ENCODE data around the gene CARD14.
"Not testable (repeated sequence)": the region's sequence is repeated elsewhere in the genome, so short reads cannot be mapped to it uniquely, and the experiment has no call there.

Gene CARD14

GRCh38 chr17:80191865-80192661, 22.2 kb downstream of the CARD14 start:
- Histone ChIP-seq H4K20me1 (no peaks in the 10 kb centered on the region), H3K9me3 (no peaks in the 10 kb centered on the region), H3K4me2 (peak overlapping the region; percentile 68), H3K4me1 (peaks cover 36% of the 10 kb centered on the region), H3K36me3 (no peaks in the 10 kb centered on the region), H3K27ac (no peak overlapping the region), H3K9ac (no peak overlapping the region), H3K27me3 (peaks cover 15% of the 10 kb centered on the region), H3K4me3 (no peak overlapping the region)
- TF ChIP-seq Cebpa-rat (IDR thresholded peaks at IDR 0.05): no peak

GRCh38 chr17:80195141-80195540, 25.3 kb downstream of the CARD14 start:
- Histone ChIP-seq H3K4me2 (no peak overlapping the region), H3K27me3 (peaks cover 3% of the 10 kb centered on the region), H3K4me3 (no peak overlapping the region), H4K20me1 (no peaks in the 10 kb centered on the region), H3K36me3 (no peaks in the 10 kb centered on the region), H3K9me3 (no peaks in the 10 kb centered on the region), H3K4me1 (peaks cover 14% of the 10 kb centered on the region), H3K9ac (no peak overlapping the region), H3K27ac (no peak overlapping the region)
- TF ChIP-seq Cebpa-rat (IDR thresholded peaks at IDR 0.05): no peak

DNA sequence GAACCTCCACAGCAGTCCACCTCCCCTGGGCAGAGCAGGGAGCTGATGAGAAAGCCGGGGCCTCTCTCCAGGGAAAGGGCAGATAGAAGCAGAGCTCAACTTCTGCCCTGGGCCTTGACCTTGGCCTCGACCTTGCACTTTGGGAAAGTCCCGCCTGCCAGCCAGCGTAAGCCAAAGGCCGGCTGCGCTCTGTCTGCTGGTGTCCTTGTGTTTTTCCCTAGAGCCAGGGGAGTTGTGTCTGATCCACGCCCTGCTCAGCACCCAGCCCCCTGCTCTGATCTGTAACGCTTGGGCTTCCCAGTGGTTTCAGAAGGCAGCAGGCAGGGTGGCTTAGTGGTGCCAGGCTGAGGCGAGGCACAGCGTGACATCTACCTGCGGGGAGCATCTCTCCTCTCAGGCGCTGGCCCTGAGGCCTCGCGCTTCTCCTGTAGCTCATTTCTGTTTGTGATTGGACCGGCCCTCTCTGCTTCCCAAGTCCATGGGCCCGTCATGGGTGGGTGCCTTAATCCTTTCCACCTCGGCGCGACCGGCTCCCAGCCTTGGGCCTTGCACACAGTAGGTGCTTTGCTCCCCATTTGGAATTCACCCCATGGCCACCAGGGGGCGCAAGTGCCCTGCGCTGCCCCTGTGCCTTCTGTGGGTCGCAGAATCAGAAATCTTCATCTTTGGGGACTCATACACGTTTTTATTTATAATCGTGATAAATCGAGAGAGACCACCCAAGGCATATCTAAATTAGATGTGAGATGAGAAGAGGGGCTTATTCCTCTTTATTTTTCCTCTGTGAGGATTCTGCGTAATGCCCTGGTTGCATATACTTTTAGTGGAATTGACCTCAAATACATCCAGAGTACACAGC, 26.1 kb downstream of the CARD14 start:
- Histone ChIP-seq H3K9ac (no peak overlapping the region), H3K36me3 (no peaks in the 10 kb centered on the region), H4K20me1 (no peaks in the 10 kb centered on the region), H3K4me1 (peaks cover 14% of the 10 kb centered on the region), H3K27me3 (peaks cover 3% of the 10 kb centered on the region), H3K9me3 (no peaks in the 10 kb centered on the region), H3K4me2 (no peak overlapping the region), H3K27ac (no peak overlapping the region), H3K4me3 (no peak overlapping the region)
- TF ChIP-seq Cebpa-rat (IDR thresholded peaks at IDR 0.05): no peak

GRCh38 chr17:80196652-80197051, 26.8 kb downstream of the CARD14 start:
- Histone ChIP-seq H3K36me3 (no peaks in the 10 kb centered on the region), H3K9ac (no peak overlapping the region), H3K4me1 (peaks cover 8% of the 10 kb centered on the region), H3K27ac (no peak overlapping the region), H4K20me1 (no peaks in the 10 kb centered on the region), H3K4me2 (no peak overlapping the region), H3K4me3 (no peak overlapping the region), H3K27me3 (no peaks in the 10 kb centered on the region; the same call in 1 of the 2 replicates), H3K9me3 (no peaks in the 10 kb centered on the region)
- no peak for TF ChIP-seq Cebpa-rat (IDR thresholded peaks at IDR 0.05)

DNA sequence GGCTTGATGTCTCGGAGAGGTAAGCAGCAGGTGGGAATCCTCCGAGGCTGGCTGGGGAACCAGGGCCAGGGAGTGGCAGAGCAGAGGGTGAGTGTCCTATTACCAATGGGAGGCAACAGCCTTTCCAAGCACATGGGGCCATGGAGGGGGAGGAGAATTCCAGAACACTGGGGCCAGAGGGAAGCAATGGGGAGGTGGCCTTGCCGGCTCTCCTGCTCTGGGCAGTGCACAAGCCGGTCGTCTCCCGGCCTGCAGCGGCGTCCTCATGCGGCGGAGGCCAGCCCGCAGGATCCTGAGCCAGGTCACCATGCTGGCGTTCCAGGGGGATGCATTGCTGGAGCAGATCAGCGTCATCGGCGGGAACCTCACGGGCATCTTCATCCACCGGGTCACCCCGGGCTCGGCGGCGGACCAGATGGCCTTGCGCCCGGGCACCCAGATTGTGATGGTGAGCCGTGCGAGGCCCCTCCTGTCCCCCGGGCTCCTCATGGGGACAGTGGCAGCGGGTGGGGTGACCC, 28.4 kb downstream of the CARD14 start:
- H3K4me3 ChIP-seq: no peak overlapping the region
- H3K27me3 ChIP-seq: no peaks in the 10 kb centered on the region
- no peaks in the 10 kb centered on the region for H4K20me1 ChIP-seq
- H3K9me3 ChIP-seq: no peaks in the 10 kb centered on the region
- no peaks in the 10 kb centered on the region for H3K36me3 ChIP-seq
- H3K4me1 ChIP-seq: no peaks in the 10 kb centered on the region
- no peak overlapping the region for H3K9ac ChIP-seq
- no peak overlapping the region for H3K27ac ChIP-seq
- H3K4me2 ChIP-seq: no peak overlapping the region
- TF ChIP-seq Cebpa-rat (IDR thresholded peaks at IDR 0.05): no peak

- H3K4me3 ChIP-seq, H4K20me1 ChIP-seq, H3K4me2 ChIP-seq, H3K4me1 ChIP-seq, H3K9ac ChIP-seq, H3K36me3 ChIP-seq, H3K27me3 ChIP-seq, H3K27ac ChIP-seq, H3K9me3 ChIP-seq: not testable (repeated sequence)
These were observed 29.5 kb downstream of the CARD14 start for GRCh38 chr17:80199295-80199694.

DNA sequence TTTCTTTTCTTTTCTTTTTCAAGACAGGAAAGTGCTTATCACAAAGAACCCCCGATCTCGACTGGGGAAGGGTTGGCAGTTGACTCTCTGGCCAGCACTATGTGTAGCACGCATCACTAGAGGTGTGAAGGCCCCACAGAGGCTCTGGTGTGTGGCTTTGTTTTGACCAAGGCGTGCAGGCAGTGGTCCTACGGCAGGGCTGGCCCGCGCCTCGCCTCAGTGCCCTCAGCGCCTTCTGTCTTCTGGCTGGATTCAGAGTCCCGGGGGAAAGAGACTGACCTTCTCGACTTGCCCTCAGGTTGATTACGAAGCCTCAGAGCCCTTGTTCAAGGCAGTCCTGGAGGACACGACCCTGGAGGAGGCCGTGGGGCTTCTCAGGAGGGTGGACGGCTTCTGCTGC, 31.6 kb downstream of the CARD14 start:
- Histone ChIP-seq H3K4me3 (no peak overlapping the region), H3K27me3 (no peaks in the 10 kb centered on the region), H4K20me1 (no peaks in the 10 kb centered on the region), H3K4me1 (0 out of 2 replicates have a peak, but pooled peaks cover 9% of the 10 kb centered on the region), H3K27ac (no peak overlapping the region), H3K9me3 (no peaks in the 10 kb centered on the region), H3K36me3 (no peaks in the 10 kb centered on the region), H3K9ac (no peak overlapping the region), H3K4me2 (no peak overlapping the region)
- no peak for TF ChIP-seq Cebpa-rat (IDR thresholded peaks at IDR 0.05)

DNA sequence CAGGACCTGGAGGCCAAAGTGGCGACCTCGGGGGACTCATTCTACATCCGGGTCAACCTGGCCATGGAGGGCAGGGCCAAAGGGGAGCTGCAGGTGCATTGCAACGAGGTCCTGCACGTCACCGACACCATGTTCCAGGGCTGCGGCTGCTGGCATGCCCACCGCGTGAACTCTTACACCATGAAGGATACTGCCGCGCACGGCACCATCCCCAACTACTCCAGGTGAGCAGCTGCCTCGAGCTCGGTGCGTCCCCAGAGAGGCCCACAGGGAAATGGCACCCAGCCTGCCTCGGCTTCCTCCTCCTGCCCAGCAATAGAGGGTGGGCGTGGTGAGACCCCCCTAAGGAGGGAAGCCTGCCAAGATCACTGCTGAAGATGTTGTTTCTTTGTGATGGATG, 32.4 kb downstream of the CARD14 start:
- Histone ChIP-seq H4K20me1 (no peaks in the 10 kb centered on the region), H3K36me3 (no peaks in the 10 kb centered on the region), H3K4me3 (no peak overlapping the region), H3K4me1 (0 out of 2 replicates have a peak, but pooled peaks cover 9% of the 10 kb centered on the region), H3K27ac (no peak overlapping the region), H3K9ac (no peak overlapping the region), H3K27me3 (no peaks in the 10 kb centered on the region), H3K9me3 (no peaks in the 10 kb centered on the region), H3K4me2 (no peak overlapping the region)
- TF ChIP-seq Cebpa-rat (IDR thresholded peaks at IDR 0.05): no peak

GRCh38 chr17:80203471-80203963, 33.7 kb downstream of the CARD14 start:
- Histone ChIP-seq H4K20me1 (no peaks in the 10 kb centered on the region), H3K4me3 (no peak overlapping the region), H3K4me1 (0 out of 2 replicates have a peak, but pooled peaks cover 9% of the 10 kb centered on the region), H3K27ac (no peak overlapping the region), H3K4me2 (no peak overlapping the region), H3K36me3 (no peaks in the 10 kb centered on the region), H3K27me3 (no peaks in the 10 kb centered on the region), H3K9me3 (no peaks in the 10 kb centered on the region), H3K9ac (no peak overlapping the region)
- no peak for TF ChIP-seq Cebpa-rat (IDR thresholded peaks at IDR 0.05)

All from BLaER1 (cell line).